ENCODE measurements around the gene EDARADD. TPM values are rescaled to one million over a fixed set of nuclear protein-coding genes. Genes with fewer than 3 reads are reported as not detected.
"Not testable (repeated sequence)": the region's sequence is repeated elsewhere in the genome, so short reads cannot be mapped to it uniquely, and the experiment has no call there.

EDARADD gene
- polyA plus RNA-seq (ENCODE audit: insufficient read length in 12 of 12) = 10 to 100 TPM in 1 of 12 donors, 1 to 10 TPM in 2, under 1 TPM in 7, not detected in 2; 0.19 to 16.6 (median 0.42) TPM
- long read RNA-seq, donor 1 = 0 reads
- long read RNA-seq, donor 2 = 0 reads
- long read RNA-seq, donor 3 = 0 reads
- long read RNA-seq, donor 4 = 0 reads
- long read RNA-seq, donor 5 = 0 reads
- long read RNA-seq, donor 6 = 0 reads
- long read RNA-seq, donor 7, partial matches to known transcripts = 0 of 1 reads
- long read RNA-seq, donor 7, other reads (novel, unspliced or antisense) = 0 of 1 reads
- long read RNA-seq, donor 8 = 0 reads
- long read RNA-seq, donor 9, partial matches to known transcripts = 0 of 1 reads
- long read RNA-seq, donor 9, other reads (novel, unspliced or antisense) = 0 of 1 reads
- long read RNA-seq, donor 10 = 0 reads
- long read RNA-seq, donor 11, partial matches to known transcripts = 0 of 1 reads
- long read RNA-seq, donor 11, other reads (novel, unspliced or antisense) = 0 of 1 reads

GRCh38 chr1:236393681-236394481 is at the start of gene EDARADD:
EDARADD (plus strand) TSS chr1:236394286; CDS start chr1:236394445, 159 bp downstream.
- no peak for DNase-seq

- no peak for DNase-seq
Measured at GRCh38 chr1:236345728-236346127, 48.4 kb upstream of the EDARADD start.

GRCh38 chr1:236348071-236348470 is 46.0 kb upstream of the EDARADD start:
- no peak for DNase-seq

- DNase-seq = no peak
Measured at GRCh38 chr1:236350308-236350707, 43.8 kb upstream of the EDARADD start.

- no peak for DNase-seq
Measured at GRCh38 chr1:236351875-236352573, 42.1 kb upstream of the EDARADD start.

- not testable (repeated sequence) for DNase-seq
Measured at GRCh38 chr1:236352747-236353146, 41.3 kb upstream of the EDARADD start.

- no peak for DNase-seq
Measured at GRCh38 chr1:236353813-236354212, 40.3 kb upstream of the EDARADD start.

- no peak for DNase-seq
Measured at GRCh38 chr1:236354330-236355147, 39.5 kb upstream of the EDARADD start.

- no peak for DNase-seq
Measured at GRCh38 chr1:236356141-236356540, 37.9 kb upstream of the EDARADD start.

- DNase-seq = no peak
Measured at GRCh38 chr1:236361909-236362590, 32.0 kb upstream of the EDARADD start.

- DNase-seq = no peak
Measured at GRCh38 chr1:236363237-236363636, 30.8 kb upstream of the EDARADD start.

GRCh38 chr1:236365999-236366570 is 28.0 kb upstream of the EDARADD start:
- no peak for DNase-seq

- DNase-seq = not testable (repeated sequence)
Measured at GRCh38 chr1:236366681-236367080, 27.4 kb upstream of the EDARADD start.

- DNase-seq = no peak
Measured at GRCh38 chr1:236370420-236370819, 23.7 kb upstream of the EDARADD start.

- DNase-seq = no peak
Measured at GRCh38 chr1:236371083-236371482, 23.0 kb upstream of the EDARADD start.

- DNase-seq = no peak
Measured at GRCh38 chr1:236377832-236378535, 16.1 kb upstream of the EDARADD start.

- DNase-seq = no peak
Measured at GRCh38 chr1:236381565-236382158, 12.4 kb upstream of the EDARADD start.

- DNase-seq = no peak
Measured at GRCh38 chr1:236388332-236388731, 5.8 kb upstream of the EDARADD start.

- DNase-seq = no peak
Measured at GRCh38 chr1:236389253-236389652, 4.8 kb upstream of the EDARADD start.

Data from muscle of arm (tissue), 14 donors.